Activated naive CD8-positive, alpha-beta T cell treated with anti-CD3 and anti-CD28 coated beads, Interleukin-2, amount 10 ng/mL, durations not matched to agents 7 days and 5 days (primary cell): Measurements from ENCODE around the gene INVS. TPM values are rescaled to one million over a fixed set of nuclear protein-coding genes. Genes with fewer than 3 reads are reported as not detected.
"Not testable (repeated sequence)": the region's sequence is repeated elsewhere in the genome, so short reads cannot be mapped to it uniquely, and the experiment has no call there.

Experiments
- ATAC-seq: fragments of 150-1000 bp; cut with Tn5 transposase; one replicate; pipeline ENCODE4 v1.10.0; 2021; ENCODE audit warnings: low read depth, moderate library complexity
- POLR2A ChIA-PET: fragments of 350-600 bp; sonication (Branson Sonifier 250); formaldehyde crosslinking; loops from one replicate; lab custom pipeline; 2021; ENCODE audit warnings: antibody characterized with exemption; lab: Charles Lee
- DNase-seq: peaks from one replicate; pipeline ENCODE4 v3.0.0; 2021
- H3K27ac Mint-ChIP-seq: one replicate; pipeline ENCODE4 v1.8.0; 2022; ENCODE audit warnings: mild to moderate bottlenecking, mixed read lengths
- H3K27me3 Mint-ChIP-seq: one replicate; pipeline ENCODE4 v1.8.0; 2022; ENCODE audit warnings: mild to moderate bottlenecking, moderate library complexity, mixed read lengths
- H3K36me3 Mint-ChIP-seq: one replicate; pipeline ENCODE4 v1.8.0; 2021; ENCODE audit warnings: mild to moderate bottlenecking, mixed read lengths
- H3K4me1 Mint-ChIP-seq: one replicate; pipeline ENCODE4 v1.8.0; 2021; ENCODE audit warnings: mixed read lengths
- H3K4me3 Mint-ChIP-seq: one replicate; pipeline ENCODE4 v1.8.0; 2022; ENCODE audit warnings: mild to moderate bottlenecking, moderate library complexity, mixed read lengths
- H3K9me3 Mint-ChIP-seq: one replicate; pipeline ENCODE4 v1.8.0; 2021; ENCODE audit warnings: mixed read lengths
- total RNA-seq, 2 experiments: library from RNA; stranded (reverse); gene quantifications; one replicate each; pipeline ENCODE4 v1.2.3, GENCODE V29; 2021

Gene INVS
- total RNA-seq, 2 experiments from 2014 or later = 17.8 to 18.9 TPM

DNA sequence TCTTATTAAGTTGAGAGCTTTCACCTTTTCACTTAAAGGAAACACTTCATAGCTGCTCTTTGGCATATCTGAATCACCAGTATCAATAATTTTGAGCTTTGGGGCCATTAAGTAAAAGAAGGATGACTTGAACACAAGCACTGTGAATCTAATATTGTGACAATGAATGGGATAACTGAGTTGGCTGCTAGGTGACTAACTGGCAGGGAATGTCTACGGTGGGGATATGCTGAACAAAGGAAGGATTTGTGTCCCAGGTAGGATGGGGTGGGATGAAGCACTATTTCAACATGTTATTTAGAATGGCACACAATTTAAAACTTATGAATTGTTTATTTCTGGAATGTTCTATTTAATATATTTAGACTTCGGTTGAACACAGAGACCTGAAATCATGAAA, 130.1 kb downstream of the INVS start:
- DNase-seq (no peak), ATAC-seq (no peak)
- Mint-ChIP-seq H3K36me3 (peaks cover 31% of the 10 kb centered on the region), H3K27me3 (no peaks in the 10 kb centered on the region), H3K4me3 (no peak overlapping the region), H3K27ac (no peak overlapping the region), H3K4me1 (no peaks in the 10 kb centered on the region), H3K9me3 (peaks cover 6% of the 10 kb centered on the region)
- POLR2A ChIA-PET = no interaction called here

DNA sequence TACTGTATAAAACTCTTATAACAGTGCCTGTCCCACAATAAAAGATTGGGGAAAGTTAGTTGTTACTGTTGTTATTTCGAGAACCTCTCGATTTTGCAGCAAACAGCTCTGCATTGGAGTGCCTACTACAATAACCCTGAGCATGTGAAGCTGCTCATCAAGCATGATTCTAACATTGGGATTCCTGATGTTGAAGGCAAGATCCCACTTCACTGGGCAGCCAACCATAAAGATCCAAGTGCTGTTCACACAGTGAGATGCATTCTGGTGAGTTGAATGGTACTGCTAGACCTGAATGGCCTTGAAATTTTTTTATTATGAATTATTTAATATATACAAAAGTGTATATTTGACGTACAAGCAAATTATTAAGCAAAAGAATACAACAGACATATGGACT, 130.5 kb downstream of the INVS start:
- DNase-seq (no peak), ATAC-seq (no peak)
- Mint-ChIP-seq H3K4me3 (no peak overlapping the region), H3K27me3 (no peaks in the 10 kb centered on the region), H3K27ac (no peak overlapping the region), H3K9me3 (peaks cover 6% of the 10 kb centered on the region), H3K36me3 (peaks cover 33% of the 10 kb centered on the region), H3K4me1 (no peaks in the 10 kb centered on the region)
- POLR2A ChIA-PET = no interaction called here

DNA sequence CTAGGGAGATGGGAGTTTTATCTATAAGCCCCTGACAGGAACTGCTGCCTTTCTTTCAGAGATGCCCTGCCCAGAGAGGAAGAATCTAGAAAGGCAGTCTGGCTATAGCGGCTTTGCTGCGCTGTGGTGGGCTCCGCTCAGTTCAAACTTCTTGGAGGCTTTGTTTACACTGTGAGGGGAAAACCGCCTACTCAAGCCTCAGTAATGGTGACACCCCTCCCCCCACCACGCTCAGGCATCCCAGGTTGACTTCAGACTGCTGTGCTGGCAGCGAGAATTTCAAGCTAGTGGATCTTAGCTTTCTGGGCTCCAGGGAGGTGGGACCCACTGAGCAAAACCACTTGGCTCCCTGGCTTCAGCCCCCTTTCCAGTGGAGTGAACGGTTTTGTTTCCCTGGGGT, 137.9 kb downstream of the INVS start:
- H3K9me3 Mint-ChIP-seq = peaks cover 11% of the 10 kb centered on the region
- POLR2A ChIA-PET, H3K4me1 Mint-ChIP-seq, H3K27me3 Mint-ChIP-seq, H3K27ac Mint-ChIP-seq, ATAC-seq, DNase-seq, H3K4me3 Mint-ChIP-seq: not testable (repeated sequence)
- peaks cover 44% of the 10 kb centered on the region for H3K36me3 Mint-ChIP-seq

DNA sequence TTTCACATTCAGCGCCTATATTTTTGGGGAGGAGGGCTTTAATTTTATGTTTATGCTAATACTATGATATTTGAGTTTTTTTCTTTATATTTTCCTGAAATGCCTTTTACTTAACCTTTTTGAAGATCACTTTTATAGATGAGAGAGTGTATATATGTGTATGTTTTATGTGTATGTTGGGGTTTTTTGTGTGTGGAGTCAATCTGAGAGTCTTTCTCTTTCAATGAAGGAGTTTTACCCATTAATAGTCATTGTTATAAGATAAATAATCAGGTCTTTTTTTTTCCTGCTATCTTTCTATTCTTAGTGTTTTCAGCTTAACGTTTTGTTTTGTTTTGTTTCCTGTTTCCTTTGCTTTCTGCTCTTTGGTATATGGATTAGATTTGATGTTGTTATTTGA, 141.5 kb downstream of the INVS start:
- no peak overlapping the region for H3K27ac Mint-ChIP-seq
- POLR2A ChIA-PET = no interaction called here
- H3K9me3 Mint-ChIP-seq = peaks cover 3% of the 10 kb centered on the region
- H3K36me3 Mint-ChIP-seq = peaks cover 28% of the 10 kb centered on the region
- ATAC-seq (no peak), DNase-seq (no peak)
- H3K4me1 Mint-ChIP-seq = peaks cover 1% of the 10 kb centered on the region
- H3K4me3 Mint-ChIP-seq = no peak overlapping the region
- no peaks in the 10 kb centered on the region for H3K27me3 Mint-ChIP-seq

DNA sequence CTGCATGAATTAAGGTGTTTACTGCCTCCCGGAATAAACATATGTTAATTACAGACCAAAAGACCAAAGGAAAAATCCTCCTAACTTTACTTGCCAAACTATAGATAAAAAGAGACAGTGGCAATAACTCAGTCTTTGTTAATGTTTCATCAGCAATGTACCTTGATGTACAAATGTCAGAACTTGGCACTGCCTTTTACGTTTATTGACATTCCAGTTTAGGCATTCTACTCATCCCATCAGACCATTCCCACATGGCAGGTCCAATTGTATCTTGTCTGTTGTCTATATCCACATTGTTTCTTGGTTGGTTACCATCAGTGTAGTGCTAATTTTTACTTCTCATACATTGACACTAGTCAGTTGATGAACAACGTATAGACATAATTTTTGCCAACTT, 168.2 kb downstream of the INVS start:
- ATAC-seq = no peak
- DNase-seq = no peak
- H3K27ac Mint-ChIP-seq = no peak overlapping the region
- POLR2A ChIA-PET = no interaction called here
- H3K4me1 Mint-ChIP-seq = no peaks in the 10 kb centered on the region
- no peaks in the 10 kb centered on the region for H3K9me3 Mint-ChIP-seq
- no peaks in the 10 kb centered on the region for H3K27me3 Mint-ChIP-seq
- no peak overlapping the region for H3K4me3 Mint-ChIP-seq
- peaks cover 14% of the 10 kb centered on the region for H3K36me3 Mint-ChIP-seq

DNA sequence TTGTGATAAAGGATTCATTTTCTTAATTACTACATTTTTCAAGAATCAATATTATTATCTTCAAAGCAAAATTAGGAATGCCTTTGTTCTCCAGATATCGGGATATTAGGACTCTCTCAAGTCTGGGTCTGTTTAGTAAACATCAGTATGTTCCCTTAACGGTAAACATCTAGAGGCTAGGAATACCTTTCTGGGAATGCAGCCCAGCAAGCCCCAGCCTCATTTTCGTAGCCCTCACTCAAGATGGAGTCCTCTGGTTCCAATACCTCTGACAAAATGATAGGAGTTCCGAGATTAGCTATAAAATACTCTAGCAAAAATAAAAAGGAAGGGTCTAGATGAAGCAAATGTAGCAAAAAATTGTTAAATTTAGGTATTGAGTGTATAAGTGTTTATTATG, 169.2 kb downstream of the INVS start:
- no peak overlapping the region for H3K4me3 Mint-ChIP-seq
- no peak overlapping the region for H3K27ac Mint-ChIP-seq
- ATAC-seq (no peak), DNase-seq (no peak)
- H3K27me3 Mint-ChIP-seq = no peaks in the 10 kb centered on the region
- H3K36me3 Mint-ChIP-seq = peaks cover 20% of the 10 kb centered on the region
- POLR2A ChIA-PET = no interaction called here
- no peaks in the 10 kb centered on the region for H3K4me1 Mint-ChIP-seq
- no peaks in the 10 kb centered on the region for H3K9me3 Mint-ChIP-seq

DNA sequence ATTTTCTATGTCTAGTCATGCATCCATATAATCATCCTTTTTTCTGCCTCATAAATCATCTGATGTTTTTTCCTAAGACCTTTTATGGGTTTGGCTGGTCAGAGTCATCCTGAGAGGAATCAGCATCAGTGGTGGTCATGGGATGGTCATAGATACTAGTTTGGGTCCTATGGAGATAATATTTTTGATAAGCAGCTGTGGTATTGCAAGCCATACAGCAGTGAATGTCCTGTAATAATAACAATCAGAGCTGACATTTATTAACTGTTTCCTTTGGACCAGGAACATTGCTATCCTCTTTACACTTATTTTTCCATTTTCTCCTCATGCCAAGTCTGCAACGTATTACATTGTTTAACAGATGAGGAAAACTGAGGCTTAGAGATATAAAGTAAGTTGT, 170.6 kb downstream of the INVS start:
- Mint-ChIP-seq H3K27ac (no peak overlapping the region), H3K9me3 (no peaks in the 10 kb centered on the region), H3K27me3 (no peaks in the 10 kb centered on the region), H3K4me3 (no peak overlapping the region), H3K4me1 (no peaks in the 10 kb centered on the region), H3K36me3 (peaks cover 17% of the 10 kb centered on the region)
- ATAC-seq = no peak
- DNase-seq = no peak
- POLR2A ChIA-PET = no interaction called here

DNA sequence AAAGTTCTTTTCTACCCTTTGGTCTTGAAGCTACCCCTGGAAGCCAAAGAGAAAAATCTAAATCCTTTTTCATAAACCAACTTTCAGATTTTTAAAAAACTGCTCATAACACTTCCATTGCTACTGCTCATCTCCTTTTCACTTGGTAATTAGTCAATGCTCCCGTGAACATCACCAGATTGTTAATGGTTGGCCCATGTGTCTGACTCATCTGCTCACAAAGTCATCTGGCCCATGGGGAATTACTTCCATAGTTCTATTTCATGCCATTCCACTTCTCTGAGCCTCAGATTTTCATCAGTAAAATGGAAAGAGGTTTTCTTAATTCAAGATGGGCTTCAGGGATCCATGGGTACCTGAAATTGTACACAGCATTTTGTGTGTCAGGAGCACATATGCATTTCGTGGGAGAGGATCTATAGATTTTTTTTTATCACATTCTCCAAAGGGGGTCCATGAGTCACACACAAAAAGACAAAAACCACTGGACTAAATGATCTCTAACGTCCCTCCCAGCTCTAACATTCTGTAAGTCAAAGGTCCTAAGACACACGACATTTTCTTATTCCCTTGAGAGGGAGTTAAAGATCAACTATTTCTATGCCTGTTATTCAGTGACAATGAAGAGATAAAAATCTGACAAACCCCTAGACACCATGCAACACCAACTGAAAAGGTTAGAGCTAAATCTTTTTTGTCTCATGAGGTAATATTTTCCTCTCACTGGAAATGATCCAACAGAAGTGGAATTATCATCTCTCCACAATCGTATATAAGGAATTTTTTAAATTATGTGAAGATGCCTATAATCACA, 178.3 kb downstream of the INVS start:
- no peaks in the 10 kb centered on the region for H3K4me1 Mint-ChIP-seq
- no peak overlapping the region for H3K27ac Mint-ChIP-seq
- peaks cover 36% of the 10 kb centered on the region for H3K36me3 Mint-ChIP-seq
- no peak for ATAC-seq
- no peak overlapping the region for H3K4me3 Mint-ChIP-seq
- POLR2A ChIA-PET = interaction anchor here (0.7 kb wide), 2 partner anchors 15 to 19 kb away, joined by 3 read pairs; no protein-coding TSS in a partner anchor
- H3K9me3 Mint-ChIP-seq = no peaks in the 10 kb centered on the region
- no peak for DNase-seq
- no peaks in the 10 kb centered on the region for H3K27me3 Mint-ChIP-seq

DNA sequence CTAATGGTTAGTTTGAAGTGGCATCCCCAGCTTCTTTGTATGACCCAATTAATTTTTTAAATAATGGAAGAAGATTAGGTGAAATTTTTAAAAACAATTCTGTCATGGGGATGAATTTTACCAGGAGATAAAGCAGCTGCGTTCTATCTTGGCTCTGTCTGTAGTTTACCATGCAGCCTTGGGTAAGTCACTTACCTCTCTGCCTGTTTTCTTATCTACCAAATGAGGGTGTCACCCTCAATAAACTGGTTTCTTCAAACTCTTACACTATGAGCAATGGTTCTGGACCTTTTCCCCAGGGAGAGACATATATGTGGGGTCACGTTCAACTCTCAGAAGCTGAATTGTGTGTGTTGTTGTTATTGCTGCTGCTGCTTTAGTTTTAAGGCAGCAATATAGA, 182.0 kb downstream of the INVS start:
- peaks cover 49% of the 10 kb centered on the region for H3K36me3 Mint-ChIP-seq
- DNase-seq (no peak), ATAC-seq (no peak)
- peaks cover 6% of the 10 kb centered on the region for H3K9me3 Mint-ChIP-seq
- H3K4me3 Mint-ChIP-seq = no peak overlapping the region
- H3K27me3 Mint-ChIP-seq = no peaks in the 10 kb centered on the region
- POLR2A ChIA-PET = no interaction called here
- no peak overlapping the region for H3K27ac Mint-ChIP-seq
- no peaks in the 10 kb centered on the region for H3K4me1 Mint-ChIP-seq

DNA sequence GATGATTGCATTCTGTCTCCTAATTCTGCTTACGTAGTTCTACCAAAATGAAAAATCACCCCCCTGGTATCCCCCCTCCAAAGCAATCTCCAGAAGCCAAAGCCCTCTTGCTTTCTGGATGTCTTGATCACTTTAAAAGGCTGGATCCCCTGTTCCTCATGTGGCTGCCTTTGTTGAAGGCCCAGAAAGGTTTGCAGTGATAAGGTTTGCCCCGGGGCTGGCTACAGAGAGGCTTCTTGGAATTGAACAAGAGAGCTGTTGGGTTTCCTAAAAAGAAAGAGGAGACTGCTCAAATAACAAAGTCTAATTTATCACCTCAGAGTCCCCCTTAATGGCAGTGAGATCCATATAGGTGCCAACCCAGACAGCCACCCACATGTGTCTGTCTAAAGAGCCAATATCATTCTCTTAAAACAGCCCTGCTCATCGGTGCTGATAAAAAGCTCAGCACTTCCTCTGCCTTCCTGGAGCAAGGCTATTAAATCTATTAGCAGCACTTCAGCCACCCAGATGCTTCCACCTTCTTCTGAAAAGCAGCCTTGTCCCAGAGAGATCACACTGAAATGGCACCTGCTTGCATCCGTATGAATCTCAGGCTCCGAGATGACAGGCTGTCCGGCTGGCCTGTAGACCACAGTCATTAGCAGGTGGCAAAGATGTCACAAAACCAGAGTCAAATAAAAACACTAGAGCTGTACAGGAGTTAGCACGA, 182.8 kb downstream of the INVS start:
- POLR2A ChIA-PET = no interaction called here
- no peaks in the 10 kb centered on the region for H3K27me3 Mint-ChIP-seq
- H3K9me3 Mint-ChIP-seq = peaks cover 8% of the 10 kb centered on the region
- H3K4me1 Mint-ChIP-seq = no peaks in the 10 kb centered on the region
- H3K27ac Mint-ChIP-seq = no peak overlapping the region
- no peak for DNase-seq
- peaks cover 48% of the 10 kb centered on the region for H3K36me3 Mint-ChIP-seq
- H3K4me3 Mint-ChIP-seq = no peak overlapping the region
- no peak for ATAC-seq

DNA sequence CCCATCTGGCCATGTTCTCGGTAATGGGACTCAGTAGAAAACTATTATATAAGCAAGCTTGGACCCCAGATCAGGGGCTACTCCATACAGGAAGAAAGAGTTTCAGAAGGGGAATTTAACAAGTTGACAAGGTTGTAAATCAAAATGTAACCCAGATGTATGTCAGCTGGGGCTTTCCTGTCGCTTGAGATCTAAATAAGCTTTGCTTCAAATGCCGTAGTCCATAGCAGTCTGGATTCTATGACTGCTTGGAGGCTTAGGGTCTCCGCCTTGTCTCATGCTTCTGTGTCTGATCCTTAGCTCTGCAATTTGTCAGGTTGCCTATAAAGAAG, 183.3 kb downstream of the INVS start:
- no peak for DNase-seq
- ATAC-seq = no peak
- peaks cover 47% of the 10 kb centered on the region for H3K36me3 Mint-ChIP-seq
- H3K4me3 Mint-ChIP-seq = no peak overlapping the region
- H3K9me3 Mint-ChIP-seq = peaks cover 8% of the 10 kb centered on the region
- no peak overlapping the region for H3K27ac Mint-ChIP-seq
- H3K4me1 Mint-ChIP-seq = no peaks in the 10 kb centered on the region
- POLR2A ChIA-PET = no interaction called here
- H3K27me3 Mint-ChIP-seq = no peaks in the 10 kb centered on the region

DNA sequence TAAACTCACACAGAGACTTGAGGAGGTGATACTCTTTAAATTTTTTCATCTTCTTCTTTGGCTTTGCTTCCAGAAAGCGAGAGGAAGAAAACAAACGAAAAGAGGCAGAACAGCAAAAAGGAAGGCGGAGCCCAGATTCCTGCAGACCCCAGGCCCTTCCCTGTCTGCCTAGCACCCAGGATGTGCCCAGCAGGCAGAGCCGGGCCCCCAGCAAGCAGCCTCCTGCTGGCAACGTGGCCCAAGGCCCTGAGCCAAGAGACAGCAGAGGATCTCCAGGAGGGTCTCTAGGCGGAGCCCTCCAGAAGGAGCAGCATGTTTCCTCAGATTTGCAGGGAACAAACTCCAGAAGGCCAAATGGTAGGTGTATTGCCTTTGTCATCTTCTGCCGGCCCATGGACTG, 185.2 kb downstream of the INVS start:
- H3K27me3 Mint-ChIP-seq = no peaks in the 10 kb centered on the region
- no peak overlapping the region for H3K4me3 Mint-ChIP-seq
- ATAC-seq (no peak), DNase-seq (no peak)
- H3K4me1 Mint-ChIP-seq = no peaks in the 10 kb centered on the region
- peaks cover 51% of the 10 kb centered on the region for H3K36me3 Mint-ChIP-seq
- H3K27ac Mint-ChIP-seq = no peak overlapping the region
- peaks cover 13% of the 10 kb centered on the region for H3K9me3 Mint-ChIP-seq
- POLR2A ChIA-PET = no interaction called here

DNA sequence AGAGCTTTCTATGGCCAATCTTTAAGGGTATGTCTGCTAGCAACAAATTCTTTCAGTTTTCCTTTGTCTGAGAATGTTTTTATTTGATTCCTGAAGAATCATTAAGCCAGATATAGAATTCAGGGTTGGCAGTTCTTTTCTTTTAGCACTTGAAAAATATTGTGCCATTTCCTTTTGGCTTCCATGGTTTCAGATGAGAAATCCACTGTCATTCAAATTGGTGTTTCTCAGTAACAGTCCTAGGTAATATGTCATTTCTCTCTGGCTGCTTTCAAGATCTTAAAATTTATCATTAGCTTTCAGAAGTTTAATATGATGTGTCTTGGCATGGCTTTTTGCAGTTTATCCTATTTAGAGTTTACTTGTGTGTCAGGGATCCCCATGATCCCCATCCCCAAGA, 186.0 kb downstream of the INVS start:
- H3K27ac Mint-ChIP-seq = no peak overlapping the region
- H3K4me3 Mint-ChIP-seq = no peak overlapping the region
- POLR2A ChIA-PET = no interaction called here
- H3K36me3 Mint-ChIP-seq = peaks cover 54% of the 10 kb centered on the region
- no peaks in the 10 kb centered on the region for H3K4me1 Mint-ChIP-seq
- no peaks in the 10 kb centered on the region for H3K27me3 Mint-ChIP-seq
- DNase-seq (no peak), ATAC-seq (no peak)
- peaks cover 15% of the 10 kb centered on the region for H3K9me3 Mint-ChIP-seq

DNA sequence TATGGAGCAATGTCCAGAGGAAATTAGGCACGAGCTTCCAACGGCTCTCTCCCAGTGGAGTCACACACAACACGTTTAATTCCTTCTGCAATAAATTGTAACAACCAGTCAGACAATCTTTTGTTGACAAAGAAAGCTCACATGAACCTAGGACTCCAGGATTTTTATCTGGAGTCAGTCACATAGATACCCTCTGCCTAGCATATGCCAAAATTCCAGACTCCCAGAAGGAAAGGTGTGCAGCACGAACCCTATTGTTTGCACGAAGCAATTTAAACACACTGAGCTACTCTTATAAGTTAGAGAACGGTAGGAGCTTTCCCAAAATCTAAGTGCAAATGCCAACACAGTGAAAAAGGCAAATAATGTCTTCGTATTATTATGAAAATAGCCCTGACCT, 186.6 kb downstream of the INVS start:
- H3K9me3 Mint-ChIP-seq = peaks cover 15% of the 10 kb centered on the region
- no peak for ATAC-seq
- peaks cover 54% of the 10 kb centered on the region for H3K36me3 Mint-ChIP-seq
- DNase-seq = no peak
- no peak overlapping the region for H3K4me3 Mint-ChIP-seq
- POLR2A ChIA-PET = no interaction called here
- H3K27ac Mint-ChIP-seq = no peak overlapping the region
- H3K27me3 Mint-ChIP-seq = no peaks in the 10 kb centered on the region
- no peaks in the 10 kb centered on the region for H3K4me1 Mint-ChIP-seq
